ENCODE measurements around the gene GZMA.
A peak's percentile ranks its signal among the peaks of the same experiment; 100 is the strongest.

GZMA gene

DNA sequence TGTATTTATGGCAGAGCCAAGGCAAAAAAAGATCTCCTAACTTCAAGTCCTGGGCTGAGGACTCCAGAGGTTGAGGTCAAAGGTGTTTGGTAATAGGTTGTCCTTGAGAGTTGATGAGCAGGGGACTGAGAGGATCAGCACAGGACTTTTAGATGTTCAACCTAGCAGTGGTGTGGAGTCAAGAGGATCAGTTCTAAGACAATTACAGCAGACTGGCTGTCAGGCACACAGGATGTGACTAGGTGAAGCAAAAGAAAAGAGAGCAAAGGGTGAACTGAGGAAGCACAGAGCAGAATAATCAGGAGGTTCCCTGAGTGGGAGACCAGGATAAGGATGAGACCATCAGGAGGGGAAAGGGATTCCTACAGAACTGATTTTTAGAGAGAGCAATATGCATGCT is 10.9 kb downstream of the GZMA start:
- no peak for DNase-seq

DNA sequence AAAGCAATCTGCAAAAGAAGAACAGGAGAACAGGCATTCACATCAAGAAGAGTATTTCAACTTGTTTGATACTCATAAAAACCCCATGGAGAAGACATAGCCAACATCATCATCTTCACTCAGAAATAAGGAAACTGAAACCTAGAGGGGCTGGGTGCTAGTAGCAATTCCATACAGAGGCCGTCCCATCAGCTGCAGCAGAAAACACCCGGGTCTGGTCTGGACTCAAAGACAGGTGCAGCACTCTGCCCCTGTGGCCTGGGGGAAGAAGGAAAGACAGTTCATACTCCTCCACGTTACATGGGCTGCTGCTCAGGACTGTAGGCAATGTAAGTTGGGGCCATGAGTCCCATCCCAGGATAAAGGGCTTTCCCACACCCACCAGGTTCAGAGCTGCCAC is 11.6 kb downstream of the GZMA start:
- DNase-seq: no peak

GRCh38 chr5:55123365-55123764 is 20.9 kb downstream of the GZMA start:
- no peak for DNase-seq

DNA sequence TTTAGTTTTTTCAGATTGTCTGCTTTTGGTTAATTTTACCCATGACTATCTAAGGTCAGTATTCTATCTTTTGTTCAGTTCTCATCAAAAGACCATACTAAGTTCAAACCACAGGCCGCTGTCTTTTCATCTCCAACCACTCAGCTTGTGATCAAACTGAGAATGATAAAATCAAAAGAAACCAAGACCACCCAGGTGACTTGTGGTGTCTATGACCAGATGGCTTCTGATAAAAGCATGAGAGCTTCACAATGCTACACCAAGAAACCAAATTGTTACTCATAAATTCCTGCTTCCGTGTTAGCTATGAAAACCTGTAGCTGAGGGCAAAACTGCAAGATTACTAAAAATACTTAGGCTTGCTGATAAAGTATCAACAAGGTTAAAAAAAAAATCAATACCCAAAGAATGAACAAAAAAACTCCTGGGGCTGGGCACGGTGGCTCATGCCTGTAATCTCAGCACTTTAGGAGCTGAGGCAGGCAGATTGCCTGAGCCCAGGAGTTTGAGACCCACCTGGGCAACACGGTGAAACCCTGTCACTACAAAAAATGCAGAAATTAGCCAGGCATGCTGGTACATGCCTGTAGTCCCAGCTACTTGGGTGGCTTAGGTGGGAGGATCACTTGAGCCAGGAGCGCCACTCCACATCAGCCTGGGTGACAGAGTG is 31.7 kb downstream of the GZMA start:
- DNase-seq: no peak

- DNase-seq: no peak
Measured at GRCh38 chr5:55136521-55136920, 34.1 kb downstream of the GZMA start.

GRCh38 chr5:55140908-55141665 is 38.6 kb downstream of the GZMA start:
- no peak for DNase-seq

GRCh38 chr5:55141945-55142690 is 39.7 kb downstream of the GZMA start:
- DNase-seq: no peak

DNA sequence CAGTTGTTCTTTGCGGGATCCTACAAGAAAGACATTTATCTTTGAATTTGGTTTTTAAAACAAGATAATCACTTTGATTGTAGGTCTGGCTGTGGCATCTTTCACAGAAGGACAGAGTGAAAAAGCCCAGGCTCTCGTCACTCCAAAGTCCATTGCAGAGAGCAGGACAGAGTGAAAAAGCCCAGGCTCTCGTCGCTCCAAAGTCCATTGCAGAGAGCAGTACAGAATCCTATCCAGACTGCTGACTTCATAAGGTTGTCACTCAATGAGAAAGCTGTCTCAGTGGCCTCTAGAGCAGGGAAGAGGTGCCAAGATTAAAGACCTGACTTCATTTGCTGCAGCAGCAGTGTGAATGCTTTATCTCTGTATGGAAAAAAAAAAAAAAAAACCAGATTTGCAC is 41.2 kb downstream of the GZMA start:
- DNase-seq: no peak

- no peak for DNase-seq
Measured at GRCh38 chr5:55146080-55146479, 43.6 kb downstream of the GZMA start.

- peak; percentile 27 for DNase-seq
Measured at GRCh38 chr5:55146543-55147151, 44.2 kb downstream of the GZMA start.

- DNase-seq: no peak
Measured at GRCh38 chr5:55149308-55149795, 46.9 kb downstream of the GZMA start.

DNA sequence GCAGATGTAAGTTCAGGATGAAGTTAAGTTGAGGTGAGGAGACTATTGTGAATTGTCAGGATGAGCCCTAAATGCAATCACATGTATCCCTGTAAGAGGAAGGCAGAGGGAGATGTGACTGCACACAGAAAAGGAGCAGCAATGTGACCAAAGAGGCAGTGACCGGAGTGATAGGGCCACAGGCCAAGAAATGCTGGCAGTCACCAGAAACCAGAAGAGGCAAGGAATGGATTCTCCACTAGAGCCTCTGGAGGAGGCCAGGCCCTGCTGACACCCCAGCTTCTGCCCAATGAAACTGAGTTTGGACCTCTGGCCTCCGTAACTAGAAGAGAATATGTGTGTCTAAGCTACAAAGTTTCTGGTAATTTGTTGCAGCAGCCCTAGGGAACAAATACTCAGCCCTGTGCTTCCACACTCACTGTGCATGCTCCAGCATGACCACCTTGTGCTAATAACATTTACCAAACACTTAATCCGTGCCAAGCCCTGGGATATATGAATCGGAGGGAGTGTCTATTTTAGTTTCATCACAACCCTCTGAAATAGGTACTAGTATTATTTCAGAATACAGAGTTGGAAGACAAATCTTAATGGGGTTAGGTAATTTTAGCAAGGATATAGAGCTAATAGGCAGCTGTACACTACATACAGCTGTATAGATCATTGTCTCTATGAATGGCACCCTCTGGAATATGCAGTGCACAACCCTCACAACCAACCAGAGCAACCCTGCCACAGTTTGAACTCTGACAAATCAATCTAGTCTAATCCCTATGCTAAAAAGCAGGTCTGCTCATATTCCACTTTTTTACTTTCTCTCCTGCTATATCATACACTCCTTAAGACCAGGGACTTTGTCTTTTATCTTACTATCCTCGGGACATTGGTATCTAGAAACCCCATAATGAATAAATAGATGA is 49.7 kb downstream of the GZMA start:
- DNase-seq: no peak

DNA sequence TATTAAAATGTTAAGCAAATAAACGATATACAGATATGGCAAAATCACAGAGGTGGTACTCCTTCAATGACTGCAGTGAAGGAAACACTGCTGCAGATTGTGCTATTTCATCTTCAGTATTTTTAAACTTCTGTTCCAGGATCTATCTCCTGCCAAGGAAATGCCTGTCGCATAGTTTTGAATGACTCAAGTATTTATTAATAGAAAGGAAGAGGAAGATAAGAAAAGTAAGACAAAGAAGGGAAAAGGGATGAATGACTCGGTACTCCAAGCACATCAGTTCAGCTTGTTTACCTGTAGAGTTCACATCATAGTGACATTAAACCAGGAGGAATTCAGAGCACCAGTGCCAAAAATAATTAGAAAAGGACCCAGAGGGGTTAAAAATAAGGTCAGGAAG is 52.4 kb downstream of the GZMA start:
- DNase-seq: no peak

All from DMS79 (cell line).